Left kidney (tissue), 2 donors: ENCODE data around the gene LRRC37B. TPM values are rescaled to one million over a fixed set of nuclear protein-coding genes. Genes with fewer than 3 reads are reported as not detected.
"Not testable (repeated sequence)": the region's sequence is repeated elsewhere in the genome, so short reads cannot be mapped to it uniquely, and the experiment has no call there.

Experiments
- DNase-seq: peaks from one replicate; pipeline ENCODE4 v3.0.0-alpha.2; 2013
- polyA plus RNA-seq: library from polyadenylated mRNA; unstranded; fragments of 120-200 nt; gene quantifications from one replicate; pipeline ENCODE4 v1.2.1, GENCODE V29; 2013; ENCODE audit not compliant: insufficient read length

The LRRC37B gene
- polyA plus RNA-seq, 1 donor, result 33.0 TPM

DNA sequence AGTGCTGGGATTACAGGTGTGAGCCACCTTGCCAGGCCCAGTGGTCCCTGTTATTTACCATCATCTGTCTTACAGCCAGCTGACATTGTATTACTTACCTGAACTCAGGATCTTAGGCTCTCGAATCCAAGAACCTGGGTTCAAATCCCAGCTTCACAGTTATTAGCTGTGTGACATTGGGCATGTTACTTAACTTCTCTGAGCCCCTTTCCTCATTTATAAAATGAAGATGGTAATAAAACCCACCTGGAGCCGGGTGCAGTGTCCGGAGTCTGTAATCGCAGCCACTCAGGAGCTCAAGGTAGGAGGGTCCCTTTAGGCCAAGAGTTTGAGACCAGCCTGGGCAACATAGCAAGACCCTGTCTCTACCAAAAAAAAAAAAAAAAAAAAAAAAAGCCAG lies 79.7 kb downstream of the LRRC37B start:
- not testable (repeated sequence) for DNase-seq

DNA sequence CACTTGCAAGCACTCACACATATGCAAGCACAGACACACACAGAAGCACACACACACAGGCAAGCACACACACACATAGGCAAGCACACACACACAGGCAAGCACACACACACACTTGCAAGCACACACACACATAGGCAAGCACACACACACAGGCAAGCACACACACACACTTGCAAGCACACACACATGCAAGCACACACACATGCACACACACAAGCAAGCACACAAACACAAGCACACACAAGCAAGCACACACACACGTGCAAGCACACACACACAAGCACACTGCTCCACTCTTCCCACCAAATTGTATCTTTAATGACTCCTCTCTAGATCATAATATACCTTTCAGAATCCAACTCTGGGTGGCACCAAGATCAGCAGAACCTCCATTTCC lies 84.9 kb downstream of the LRRC37B start:
- not testable (repeated sequence) for DNase-seq

DNA sequence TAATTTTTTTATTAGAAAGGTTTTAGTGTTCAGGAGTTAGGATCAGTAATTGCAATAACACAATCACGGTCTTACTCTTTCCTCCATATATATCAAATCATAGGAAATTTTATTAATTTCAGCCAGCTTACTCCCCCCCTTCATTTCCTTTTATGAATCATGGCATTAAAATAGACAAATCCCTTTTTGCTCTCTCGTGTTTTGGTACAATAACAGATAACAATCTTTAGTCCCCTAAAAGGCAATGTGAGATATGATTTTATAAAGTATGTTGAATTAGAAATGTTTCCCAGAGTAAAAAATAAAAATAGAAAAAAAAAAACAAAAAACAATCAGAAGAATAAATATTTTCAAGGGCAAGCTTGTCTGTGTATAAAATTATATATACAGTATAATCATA lies 92.5 kb downstream of the LRRC37B start:
- no peak for DNase-seq

DNA sequence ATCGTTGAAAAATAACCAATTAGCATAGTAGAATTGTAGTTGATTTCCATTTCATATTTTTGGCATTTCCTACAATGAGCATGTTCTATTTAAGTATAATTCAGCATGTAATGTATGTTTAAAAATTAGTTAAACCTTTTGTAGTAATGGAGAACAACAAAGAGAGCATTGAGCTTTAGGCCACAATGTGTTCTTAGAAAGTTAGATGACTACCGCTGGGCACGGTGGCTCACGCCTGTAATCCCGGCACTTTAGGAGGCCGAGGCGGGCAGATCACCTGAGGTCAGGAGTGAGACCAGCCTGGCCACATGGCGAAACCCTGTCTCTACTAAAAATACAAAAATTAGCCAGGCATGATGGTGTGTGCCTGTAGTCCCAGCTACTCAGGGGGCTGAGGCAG lies 93.1 kb downstream of the LRRC37B start:
- DNase-seq, result not testable (repeated sequence)

DNA sequence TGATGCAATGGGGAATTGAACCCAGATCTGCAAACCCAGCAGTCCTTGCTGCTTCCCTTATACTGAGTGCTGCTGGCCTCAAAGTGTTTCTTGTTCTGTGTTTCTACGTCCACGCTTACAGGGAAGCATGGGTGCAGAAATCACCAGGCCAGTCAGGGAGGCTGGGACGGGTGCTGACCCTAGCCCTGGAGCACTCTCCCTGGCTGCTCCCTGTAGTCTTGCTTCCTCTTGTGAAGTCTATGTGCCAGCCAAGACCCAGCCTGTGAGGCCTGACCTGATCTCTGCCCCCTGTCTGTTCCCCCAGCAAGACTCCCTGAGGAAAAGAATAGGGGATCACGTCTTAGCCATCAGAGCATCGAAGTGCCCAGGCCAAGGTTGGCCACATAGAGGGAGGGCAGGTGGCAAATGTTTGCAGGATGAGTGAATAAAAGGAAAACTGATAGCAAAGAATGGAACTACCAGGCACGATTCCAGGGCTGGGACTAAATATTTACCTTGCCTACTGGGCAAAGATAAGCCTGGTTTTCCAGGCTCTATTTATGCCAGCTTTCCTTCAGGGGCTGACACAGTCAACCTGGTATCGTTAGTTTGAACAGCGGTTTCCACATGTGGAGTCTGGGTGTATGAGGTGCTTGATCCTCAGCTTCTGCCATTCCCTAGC lies 93.9 kb downstream of the LRRC37B start:
- no peak for DNase-seq

DNA sequence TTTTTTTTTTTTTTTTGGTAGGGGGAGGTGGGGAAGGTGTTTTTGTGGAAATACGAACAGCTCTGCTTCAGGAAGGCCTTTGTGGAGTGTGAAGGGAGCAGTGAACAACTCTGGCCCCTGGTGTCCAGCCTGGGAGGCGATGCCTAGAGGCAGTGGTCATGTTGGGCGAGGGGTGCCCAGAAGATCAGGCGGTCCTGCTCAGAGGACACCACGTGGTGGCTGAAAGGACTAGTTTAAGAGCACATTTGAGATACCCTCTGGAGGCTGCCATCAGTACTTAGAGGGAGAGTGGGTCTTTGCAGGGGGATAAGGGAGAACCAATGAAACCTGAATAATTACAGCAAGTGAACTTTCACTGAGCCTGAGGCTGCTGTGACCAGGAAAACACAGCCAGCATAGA lies 95.0 kb downstream of the LRRC37B start:
- no peak for DNase-seq

DNA sequence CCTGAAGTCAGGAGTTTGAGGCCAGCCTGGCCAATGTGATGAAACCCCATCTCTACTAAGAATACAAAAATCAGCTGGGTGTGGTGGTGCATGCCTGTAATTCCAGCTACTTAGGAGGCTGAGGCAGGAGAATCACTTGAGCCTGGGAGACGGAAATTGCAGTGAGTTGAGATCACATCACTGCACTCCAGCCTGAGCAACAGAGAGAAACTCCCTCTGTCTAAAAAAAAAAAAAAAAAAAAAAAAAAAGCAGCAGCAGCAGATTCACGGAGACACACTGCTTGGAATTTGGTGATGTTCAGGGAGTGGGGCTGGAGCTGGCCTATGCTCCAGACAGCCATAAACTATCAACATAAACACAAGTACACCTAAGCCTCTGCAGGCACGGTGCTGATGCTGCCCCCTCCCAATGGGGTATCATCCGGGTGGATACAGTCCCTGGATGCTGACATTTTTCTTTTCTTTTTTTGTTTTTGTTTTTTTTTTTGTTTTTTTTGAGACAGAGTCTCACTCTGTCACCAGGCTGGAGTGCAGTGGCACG lies 95.5 kb downstream of the LRRC37B start:
- no peak for DNase-seq

Other genes with a start within 250 kb of the LRRC37B start
- 42.7 TPM for gene COPRS, start 148.1 kb upstream of the LRRC37B start, polyA plus RNA-seq
- 98.9 TPM for gene UTP6, start 105.7 kb upstream of the LRRC37B start, polyA plus RNA-seq
- 55.7 TPM for gene SUZ12, start 70.4 kb upstream of the LRRC37B start, polyA plus RNA-seq
- 61.7 TPM for gene RHOT1, start 135.1 kb downstream of the LRRC37B start, polyA plus RNA-seq